GM18505 (cell line): Measurements from ENCODE around the gene PRXL2B.
"Not testable (repeated sequence)": the region's sequence is repeated elsewhere in the genome, so short reads cannot be mapped to it uniquely, and the experiment has no call there.

Source experiments
- ATAC-seq: cut with Tn5 transposase; IDR thresholded peaks from one replicate; pipeline ENCODE4 v1.9.1; 2021; ENCODE audit not compliant: unreplicated experiment
- POLR2A ChIP-seq: IDR thresholded peaks from 4 replicates; pipeline ENCODE4 v1.6.1; 2011; ENCODE audit warnings: borderline replicate concordance; ENCODE audit not compliant: insufficient read depth, insufficient read length; ENCODE audit errors: extremely low read depth

PRXL2B gene

GRCh38 chr1:2611621-2612437 is 25.3 kb downstream of the PRXL2B start:
- TF ChIP-seq POLR2A = no peak
- no peak for ATAC-seq

- no peak for TF ChIP-seq POLR2A
- no peak for ATAC-seq
These were observed 26.2 kb downstream of the PRXL2B start for GRCh38 chr1:2612591-2613365.

GRCh38 chr1:2614145-2614544 is 27.6 kb downstream of the PRXL2B start:
- no peak for ATAC-seq
- TF ChIP-seq POLR2A = no peak

GRCh38 chr1:2617971-2618470 is 31.4 kb downstream of the PRXL2B start:
- TF ChIP-seq POLR2A = no peak
- ATAC-seq = no peak

GRCh38 chr1:2623571-2624337 is 37.2 kb downstream of the PRXL2B start:
- no peak for TF ChIP-seq POLR2A
- ATAC-seq = no peak

GRCh38 chr1:2624735-2625300 is 38.2 kb downstream of the PRXL2B start:
- ATAC-seq = no peak

GRCh38 chr1:2625311-2625710 is 38.7 kb downstream of the PRXL2B start:
- ATAC-seq = no peak
- no peak for TF ChIP-seq POLR2A

More at GRCh38 chr1:2624735-2625300, 38.2 kb downstream of the PRXL2B start:
- TF ChIP-seq POLR2A = no peak

- not testable (repeated sequence) for ATAC-seq
These were observed 39.2 kb downstream of the PRXL2B start for GRCh38 chr1:2625748-2626147.

- TF ChIP-seq POLR2A = no peak
- no peak for ATAC-seq
These were observed 41.2 kb downstream of the PRXL2B start for GRCh38 chr1:2627746-2628145.

GRCh38 chr1:2628191-2628932 is 41.8 kb downstream of the PRXL2B start:
- ATAC-seq = no peak
- TF ChIP-seq POLR2A = no peak

GRCh38 chr1:2628933-2629626 is 42.5 kb downstream of the PRXL2B start:
- no peak for ATAC-seq
- no peak for TF ChIP-seq POLR2A
